OCI-M2 (cell line): ENCODE measurements around the gene PRR32.
"Not testable (repeated sequence)": the region's sequence is repeated elsewhere in the genome, so short reads cannot be mapped to it uniquely, and the experiment has no call there.

ENCODE experiments used
- DNase-seq: peaks from one replicate; lab custom pipeline; 2025; ENCODE audit not compliant: unreplicated experiment; lab: John Stamatoyannopoulos, UW

The PRR32 gene

DNA sequence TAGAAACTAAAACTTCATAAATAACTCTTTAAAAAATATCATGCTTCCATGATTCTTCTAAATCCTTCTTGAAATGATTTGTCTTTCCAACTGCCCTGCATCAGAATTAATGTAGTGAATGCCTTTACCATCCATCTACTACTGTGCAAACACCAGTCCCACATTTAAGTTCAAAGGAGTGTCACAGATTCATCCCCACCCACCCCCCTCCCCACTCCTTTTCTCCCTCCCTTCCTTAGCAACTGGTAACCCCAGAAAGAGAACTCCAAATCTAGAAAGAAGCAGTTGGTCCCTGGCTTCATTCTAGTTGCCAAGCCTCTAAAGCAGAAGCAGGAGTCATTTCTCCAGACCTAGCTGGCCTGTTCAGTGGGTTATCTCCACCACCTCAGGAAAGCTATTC lies at the start of gene PRR32:
TSS of gene PRR32 (plus strand) at position 301 of the 400 bp plus-strand sequence. CDS start 115 bp downstream, outside the sequence.
- no peak for DNase-seq

DNA sequence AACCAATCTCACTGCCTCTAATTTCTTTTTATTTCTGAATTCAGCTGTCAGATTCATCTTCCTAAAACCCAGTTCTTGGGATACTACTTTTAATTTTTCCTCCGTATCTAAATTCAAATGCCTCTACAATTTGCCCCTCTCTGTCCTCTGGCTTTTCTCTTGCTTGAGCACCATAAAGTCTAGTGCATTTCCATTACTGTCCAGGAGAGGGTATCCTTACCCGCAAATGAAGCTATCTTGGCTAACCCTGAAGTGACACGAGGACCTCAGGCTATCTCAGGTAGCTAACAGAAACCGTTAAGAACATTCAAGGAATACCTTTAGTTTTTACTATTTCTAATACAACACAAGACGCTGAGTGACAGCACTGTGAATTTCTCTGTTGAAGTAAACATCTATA lies 49.4 kb upstream of the PRR32 start:
- no peak for DNase-seq

DNA sequence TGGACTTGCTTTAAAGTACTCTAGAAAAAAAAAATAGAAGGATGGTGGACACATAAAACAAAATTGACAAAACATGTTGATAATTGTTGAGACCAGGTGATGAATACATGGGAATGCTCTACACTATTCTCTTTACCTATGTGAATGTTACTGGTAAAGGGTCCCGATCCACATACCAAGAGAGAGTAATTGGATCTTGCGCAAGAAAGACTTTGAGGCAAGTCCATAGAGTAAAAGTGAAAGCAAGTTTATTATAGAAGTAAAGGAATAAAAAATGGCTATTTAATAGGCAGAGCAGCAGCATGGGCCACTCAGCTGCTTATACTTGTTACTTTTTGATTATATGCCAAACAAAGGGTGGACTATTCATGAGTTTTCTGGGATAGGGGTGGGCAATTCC lies 34.0 kb upstream of the PRR32 start:
- DNase-seq, result no peak

GRCh38 chrX:126799059-126799458 lies 20.5 kb upstream of the PRR32 start:
- no peak for DNase-seq

DNA sequence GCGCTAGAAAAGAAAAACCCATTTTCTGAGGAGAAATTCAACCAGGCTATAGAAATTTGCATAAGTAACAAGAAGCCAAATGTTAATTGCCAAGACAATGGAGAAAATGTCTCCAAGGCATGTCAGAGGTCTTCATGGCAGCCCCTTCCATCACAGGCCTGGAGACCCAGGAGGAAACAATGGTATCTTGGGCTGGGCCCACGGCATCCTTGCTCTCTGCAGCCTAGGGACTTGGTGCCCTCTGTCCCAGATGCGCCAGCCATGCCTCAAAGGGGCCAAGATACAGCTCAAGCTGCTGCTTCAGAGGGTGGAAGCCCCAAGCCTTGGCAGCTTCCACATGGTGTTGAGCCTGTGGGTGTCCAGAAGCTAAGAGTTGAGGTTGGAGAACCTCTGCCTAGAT lies 12.7 kb upstream of the PRR32 start:
- DNase-seq, result not testable (repeated sequence)

DNA sequence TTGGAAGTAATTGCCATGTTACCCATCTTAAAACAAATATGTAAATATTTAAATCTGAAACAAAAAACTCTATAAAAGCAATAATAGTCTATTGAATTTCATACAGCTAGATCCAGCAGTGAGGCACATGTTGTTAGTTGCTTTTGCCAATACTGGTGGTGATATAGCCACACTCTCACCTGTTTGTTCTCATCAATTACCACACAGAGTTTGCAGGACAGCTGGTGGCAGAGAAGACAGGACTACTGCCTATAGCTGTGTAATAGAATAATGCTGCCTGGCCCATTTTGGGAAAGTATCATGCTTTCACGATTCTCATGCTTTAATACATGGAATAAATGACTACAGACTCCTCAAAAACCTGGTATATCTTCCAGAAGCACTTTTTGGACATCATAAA lies 3.7 kb upstream of the PRR32 start:
- no peak for DNase-seq

DNA sequence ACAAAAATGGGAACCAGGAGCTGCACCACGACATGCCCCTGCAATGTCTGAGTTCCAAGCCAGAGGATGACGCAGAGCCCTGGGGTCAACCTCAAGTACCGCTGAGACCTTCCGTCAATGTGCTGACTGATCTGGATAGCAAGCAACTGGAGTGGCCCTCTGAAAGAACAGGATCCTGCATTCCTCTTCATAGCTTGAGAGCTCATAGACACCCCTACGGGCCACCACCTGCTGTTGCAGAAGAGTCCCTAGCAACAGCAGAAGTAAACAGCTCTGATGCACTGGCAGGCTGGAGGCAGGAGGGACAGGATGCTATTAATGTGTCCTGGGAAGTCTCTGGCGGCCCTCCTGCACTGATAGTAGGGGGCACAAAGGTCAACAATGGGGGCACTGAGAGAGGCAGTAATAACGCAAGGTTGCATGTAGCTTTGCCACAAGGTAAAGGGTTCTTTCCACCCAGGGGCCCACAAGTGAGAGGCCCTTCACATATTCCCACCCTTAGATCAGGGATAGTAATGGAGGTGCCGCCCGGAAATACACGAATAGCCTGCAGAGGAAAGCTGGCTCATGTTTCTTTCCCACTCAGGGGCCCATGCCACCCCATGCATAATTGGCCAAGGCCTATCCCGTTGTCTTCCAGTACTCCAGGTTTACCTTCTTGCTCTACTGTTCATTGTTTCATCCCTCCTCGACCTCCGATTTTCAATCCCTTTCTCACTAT lies 1.3 kb downstream of the PRR32 start:
- DNase-seq, result no peak

DNA sequence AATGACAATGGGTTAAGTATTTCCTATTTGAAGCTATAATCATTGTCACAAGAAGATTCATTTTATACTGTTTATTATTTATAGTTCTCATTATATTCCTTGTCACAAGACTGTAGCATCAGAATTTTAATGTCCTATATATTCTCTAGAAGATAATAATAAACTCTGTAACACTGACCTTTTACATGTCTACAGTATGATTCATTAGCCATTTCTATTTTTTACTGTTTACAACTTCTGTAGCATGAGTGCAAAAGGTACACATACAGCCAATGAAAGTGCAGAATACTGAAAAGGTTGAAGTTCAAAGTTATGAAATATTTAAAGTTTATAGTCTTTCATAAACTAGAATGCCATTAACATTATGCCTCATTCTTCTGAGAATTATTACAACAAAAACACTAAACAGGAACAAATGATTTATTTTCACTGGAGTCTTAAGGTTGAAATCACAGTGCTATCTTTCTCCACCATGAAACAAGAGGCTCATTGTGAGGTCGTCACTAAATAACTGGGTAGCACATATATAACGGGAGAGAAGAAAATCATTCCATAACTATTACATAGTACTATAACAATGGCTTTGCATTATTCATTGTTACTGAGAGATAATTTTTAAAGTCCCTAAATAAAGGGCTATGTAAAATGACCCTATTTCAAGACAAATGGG lies 4.9 kb downstream of the PRR32 start:
- DNase-seq, result no peak

- DNase-seq, result no peak
Observed at GRCh38 chrX:126825566-126826193, 6.2 kb downstream of the PRR32 start.

DNA sequence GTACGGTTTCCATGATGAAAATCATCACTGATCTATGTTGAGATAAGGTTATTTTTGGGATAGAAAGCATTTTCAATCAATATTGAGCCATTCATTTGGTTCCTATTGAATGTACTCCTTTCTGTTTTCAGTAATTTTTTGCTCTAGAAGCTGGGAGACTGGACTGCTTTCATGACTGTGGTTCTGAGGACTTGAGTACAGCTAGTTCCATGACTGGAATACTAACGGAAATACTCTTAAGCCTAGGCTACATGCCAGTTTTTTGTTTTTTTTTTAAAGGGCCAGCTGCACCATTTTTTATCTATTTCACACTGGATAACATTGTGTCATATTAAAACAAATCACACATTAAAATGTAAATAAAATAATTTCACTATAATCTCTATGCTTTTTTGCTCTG lies 16.7 kb downstream of the PRR32 start:
- DNase-seq, result no peak

GRCh38 chrX:126847143-126847542 lies 27.6 kb downstream of the PRR32 start:
- no peak for DNase-seq

GRCh38 chrX:126855839-126856524 lies 36.5 kb downstream of the PRR32 start:
- no peak for DNase-seq
